ENCODE measurements around the gene ARFGAP3.

ARFGAP3 gene

DNA sequence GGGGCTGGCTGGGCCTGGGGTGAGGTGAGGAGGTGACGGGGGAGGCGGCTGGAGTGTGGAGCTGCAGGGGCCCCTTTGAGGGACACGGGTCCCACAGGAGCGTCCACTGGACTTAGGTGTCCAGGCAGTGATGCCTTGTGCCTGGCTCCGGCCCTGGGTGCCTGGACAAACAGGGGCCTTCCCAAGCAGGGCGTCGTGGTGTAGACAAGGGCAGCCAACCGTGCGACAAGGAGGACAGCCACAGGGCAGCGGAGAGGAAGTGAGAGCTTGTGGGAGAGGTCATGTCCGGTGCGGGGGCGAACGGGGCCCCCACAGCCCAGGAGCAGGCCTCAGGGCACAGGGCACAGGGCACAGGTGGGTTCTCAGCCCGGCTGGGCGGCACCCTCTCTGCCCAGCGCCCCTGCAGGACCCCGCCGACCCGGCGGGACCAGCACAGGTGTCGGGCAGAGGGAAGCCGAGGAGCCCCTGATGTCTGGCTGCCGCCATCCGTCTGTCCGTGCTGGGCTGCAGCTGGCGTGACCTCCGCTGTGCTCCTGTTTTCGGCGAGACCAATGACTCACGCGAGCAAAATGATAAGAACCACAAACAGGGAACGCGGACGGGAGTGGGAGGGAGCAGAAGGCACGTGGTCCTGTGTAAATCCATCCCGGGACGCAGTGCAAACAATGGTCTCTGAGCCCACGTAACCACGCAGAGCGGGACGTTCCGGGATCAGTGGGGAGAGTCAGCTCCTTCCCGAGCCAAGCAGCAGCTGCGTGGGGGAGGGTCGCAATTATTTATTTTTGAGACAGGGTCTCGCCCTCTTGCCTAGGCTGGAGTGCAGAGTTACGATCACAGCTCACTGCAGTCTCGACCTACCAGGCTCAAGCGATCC, 87.3 kb downstream of the ARFGAP3 start:
- no peak overlapping the region for H3K4me3 ChIP-seq (ENCODE audit: low read length)
- no peak for DNase-seq
- H3K9ac ChIP-seq (ENCODE audit: low read length): no peak overlapping the region
- peaks cover 18% of the 10 kb centered on the region for H3K27me3 ChIP-seq (replicated peaks; ENCODE audit: insufficient read depth, low read length)
- no peaks in the 10 kb centered on the region for H4K20me1 ChIP-seq (ENCODE audit: insufficient read depth, low read length)
- H2AFZ ChIP-seq (ENCODE audit: low read length): peak overlapping the region; percentile 38; the same call in 1 of the 2 replicates
- no peaks in the 10 kb centered on the region for H3K36me3 ChIP-seq (replicated peaks; ENCODE audit: insufficient read depth, low read length)
- no peaks in the 10 kb centered on the region for H3K4me1 ChIP-seq (ENCODE audit: low read length)
- TF ChIP-seq EZH2 (optimal IDR thresholded peaks at IDR 0.05; ENCODE audit: low read depth, low read length): no peak
- TF ChIP-seq EZH2phosphoT487 (IDR thresholded peaks at IDR 0.05; ENCODE audit: low read length): no peak
- TF ChIP-seq, protein P1, sequence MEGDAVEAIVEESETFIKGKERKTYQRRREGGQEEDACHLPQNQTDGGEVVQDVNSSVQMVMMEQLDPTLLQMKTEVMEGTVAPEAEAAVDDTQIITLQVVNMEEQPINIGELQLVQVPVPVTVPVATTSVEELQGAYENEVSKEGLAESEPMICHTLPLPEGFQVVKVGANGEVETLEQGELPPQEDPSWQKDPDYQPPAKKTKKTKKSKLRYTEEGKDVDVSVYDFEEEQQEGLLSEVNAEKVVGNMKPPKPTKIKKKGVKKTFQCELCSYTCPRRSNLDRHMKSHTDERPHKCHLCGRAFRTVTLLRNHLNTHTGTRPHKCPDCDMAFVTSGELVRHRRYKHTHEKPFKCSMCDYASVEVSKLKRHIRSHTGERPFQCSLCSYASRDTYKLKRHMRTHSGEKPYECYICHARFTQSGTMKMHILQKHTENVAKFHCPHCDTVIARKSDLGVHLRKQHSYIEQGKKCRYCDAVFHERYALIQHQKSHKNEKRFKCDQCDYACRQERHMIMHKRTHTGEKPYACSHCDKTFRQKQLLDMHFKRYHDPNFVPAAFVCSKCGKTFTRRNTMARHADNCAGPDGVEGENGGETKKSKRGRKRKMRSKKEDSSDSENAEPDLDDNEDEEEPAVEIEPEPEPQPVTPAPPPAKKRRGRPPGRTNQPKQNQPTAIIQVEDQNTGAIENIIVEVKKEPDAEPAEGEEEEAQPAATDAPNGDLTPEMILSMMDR (IDR thresholded peaks at IDR 0.05; ENCODE audit: low read length): no peak
- no peaks in the 10 kb centered on the region for H3K9me3 ChIP-seq (replicated peaks; ENCODE audit: insufficient read depth, low read length)
- H3K9me2 ChIP-seq (replicated peaks; ENCODE audit: insufficient read depth, low read length): no peaks in the 10 kb centered on the region
- H3F3A ChIP-seq (ENCODE audit: insufficient read depth, low read length): no peaks in the 10 kb centered on the region
- H3K4me2 ChIP-seq (ENCODE audit: low read depth, low read length): peak overlapping the region; percentile 24; the same call in 1 of the 2 replicates
- no peak overlapping the region for H3K27ac ChIP-seq (ENCODE audit: low read length)
- H3K79me2 ChIP-seq (ENCODE audit: low read length): no peaks in the 10 kb centered on the region

GRCh38 chr22:42769238-42769573, 87.9 kb downstream of the ARFGAP3 start:
- no peaks in the 10 kb centered on the region for H3K9me3 ChIP-seq (replicated peaks; ENCODE audit: insufficient read depth, low read length)
- no peak overlapping the region for H3K9ac ChIP-seq (ENCODE audit: low read length)
- H3F3A ChIP-seq (ENCODE audit: insufficient read depth, low read length): no peaks in the 10 kb centered on the region
- no peak overlapping the region for H3K4me2 ChIP-seq (ENCODE audit: low read depth, low read length)
- no peak overlapping the region for H3K4me3 ChIP-seq (ENCODE audit: low read length)
- H2AFZ ChIP-seq (ENCODE audit: low read length): no peak overlapping the region
- no peaks in the 10 kb centered on the region for H4K20me1 ChIP-seq (ENCODE audit: insufficient read depth, low read length)
- H3K9me2 ChIP-seq (replicated peaks; ENCODE audit: insufficient read depth, low read length): no peaks in the 10 kb centered on the region
- H3K79me2 ChIP-seq (ENCODE audit: low read length): no peaks in the 10 kb centered on the region
- H3K4me1 ChIP-seq (ENCODE audit: low read length): no peaks in the 10 kb centered on the region
- H3K36me3 ChIP-seq (replicated peaks; ENCODE audit: insufficient read depth, low read length): no peaks in the 10 kb centered on the region
- H3K27me3 ChIP-seq (replicated peaks; ENCODE audit: insufficient read depth, low read length): peaks cover 18% of the 10 kb centered on the region
- H3K27ac ChIP-seq (ENCODE audit: low read length): no peak overlapping the region
- TF ChIP-seq, protein P1 (IDR thresholded peaks at IDR 0.05; ENCODE audit: low read length): no peak
- TF ChIP-seq EZH2 (optimal IDR thresholded peaks at IDR 0.05; ENCODE audit: low read depth, low read length) (no peak), EZH2phosphoT487 (IDR thresholded peaks at IDR 0.05; ENCODE audit: low read length) (no peak)
- DNase-seq: no peak

DNA sequence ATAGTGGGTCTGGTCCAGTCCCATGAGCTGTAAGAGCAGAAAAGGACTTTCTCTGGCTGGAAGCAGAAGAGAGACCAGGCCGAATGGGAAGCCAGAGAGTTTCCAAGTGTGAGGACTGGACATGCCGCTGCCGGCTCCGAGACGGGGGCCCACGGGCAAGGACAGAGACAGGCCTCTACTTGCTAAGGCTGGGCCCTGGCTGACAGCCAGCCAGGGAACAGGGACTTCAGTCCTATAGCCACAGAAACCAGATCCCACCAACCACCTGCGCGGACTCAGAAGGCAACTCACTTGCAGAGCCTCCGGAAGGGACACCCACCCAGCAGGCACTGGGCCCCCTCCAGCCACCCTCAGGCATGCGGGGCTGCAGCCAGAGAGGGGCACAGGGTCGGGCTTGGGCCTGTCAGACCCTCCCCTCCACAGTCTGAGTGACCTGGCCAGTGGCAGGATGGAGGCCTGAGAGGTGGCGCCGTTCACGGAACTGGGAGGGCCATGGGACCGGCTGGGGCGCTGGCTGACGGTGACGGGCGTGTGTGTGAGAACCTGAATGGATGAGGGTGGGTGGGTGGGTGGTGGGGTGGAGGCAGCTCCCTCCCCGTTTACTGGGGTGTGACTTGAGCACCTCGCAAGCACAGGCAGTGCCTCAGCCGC, 88.6 kb downstream of the ARFGAP3 start:
- Histone ChIP-seq H3K4me3 (ENCODE audit: low read length) (no peak overlapping the region), H2AFZ (ENCODE audit: low read length) (no peak overlapping the region), H3K27me3 (replicated peaks; ENCODE audit: insufficient read depth, low read length) (peaks cover 18% of the 10 kb centered on the region), H3K9ac (ENCODE audit: low read length) (no peak overlapping the region), H3K4me1 (ENCODE audit: low read length) (no peaks in the 10 kb centered on the region), H3F3A (ENCODE audit: insufficient read depth, low read length) (no peaks in the 10 kb centered on the region), H3K79me2 (ENCODE audit: low read length) (no peaks in the 10 kb centered on the region), H3K9me3 (replicated peaks; ENCODE audit: insufficient read depth, low read length) (no peaks in the 10 kb centered on the region), H4K20me1 (ENCODE audit: insufficient read depth, low read length) (no peaks in the 10 kb centered on the region), H3K36me3 (replicated peaks; ENCODE audit: insufficient read depth, low read length) (no peaks in the 10 kb centered on the region), H3K9me2 (replicated peaks; ENCODE audit: insufficient read depth, low read length) (no peaks in the 10 kb centered on the region), H3K27ac (ENCODE audit: low read length) (no peak overlapping the region), H3K4me2 (ENCODE audit: low read depth, low read length) (no peak overlapping the region)
- TF ChIP-seq, protein P1 (IDR thresholded peaks at IDR 0.05; ENCODE audit: low read length): no peak
- TF ChIP-seq EZH2phosphoT487 (IDR thresholded peaks at IDR 0.05; ENCODE audit: low read length) (no peak), EZH2 (optimal IDR thresholded peaks at IDR 0.05; ENCODE audit: low read depth, low read length) (no peak)
- no peak for DNase-seq

Data from MM.1S (cell line).